NT2/D1 (cell line): ENCODE data around the gene SYNPR.

Experiments used
- SUZ12 ChIP-seq: IDR thresholded peaks from 2 replicates; pipeline ENCODE4 v1.6.1; 2011; ENCODE audit not compliant: insufficient read length, insufficient read depth; ENCODE audit errors: extremely low read depth
- YY1 ChIP-seq: IDR thresholded peaks from 2 replicates; pipeline ENCODE4 v1.6.1; 2011; ENCODE audit not compliant: insufficient read length, insufficient read depth
- ZNF274 ChIP-seq: IDR thresholded peaks from 2 replicates; pipeline ENCODE4 v1.6.1; 2011; ENCODE audit warnings: mild to moderate bottlenecking, low read depth, low read length

DNA sequence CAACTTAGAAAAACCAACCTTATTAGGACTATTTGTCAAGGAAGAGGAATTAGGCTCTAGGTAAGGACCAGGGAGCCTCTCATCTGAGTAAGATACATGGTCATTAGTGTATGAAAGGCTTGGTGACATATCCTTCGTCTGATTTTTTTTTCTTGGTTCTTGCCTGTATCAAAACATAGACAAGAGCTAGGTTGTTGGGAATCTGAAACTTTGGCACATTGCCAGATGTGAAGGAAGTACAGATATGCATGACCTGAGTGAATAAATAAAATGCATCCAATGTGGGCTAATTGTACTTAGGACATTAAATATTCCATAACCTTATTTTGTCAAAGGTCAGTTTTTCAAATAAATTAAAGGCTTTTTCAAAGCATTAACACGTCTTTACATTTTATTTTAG is 151.8 kb downstream of the SYNPR start:
- TF ChIP-seq YY1 (no peak), ZNF274 (no peak), SUZ12 (no peak)
